HG02642 (cell line): ENCODE results near the gene QRICH1.

Experiments
- ATAC-seq: cut with Tn5 transposase; IDR thresholded peaks from one replicate; pipeline ENCODE4 v1.9.1; 2021; ENCODE audit warnings: mild to moderate bottlenecking; ENCODE audit not compliant: unreplicated experiment, poor library complexity

QRICH1 gene

DNA sequence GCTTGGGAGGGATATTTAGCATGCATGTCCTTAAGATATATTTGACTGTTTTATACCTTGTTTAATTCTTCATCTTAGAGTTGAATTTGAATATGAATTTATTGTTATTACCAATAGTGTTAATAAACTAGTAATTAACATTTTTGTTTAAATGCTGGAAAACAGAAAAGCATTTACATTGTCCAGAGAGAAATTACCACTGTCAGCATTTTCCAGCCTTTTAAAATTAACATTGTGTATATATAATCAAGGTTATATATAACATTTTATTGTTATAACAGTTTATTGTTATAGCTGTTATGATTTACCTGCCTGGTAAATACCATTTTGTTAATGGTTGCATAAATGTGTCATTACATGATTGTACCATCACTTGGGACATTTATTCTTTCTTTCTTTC is 111.9 kb downstream of the QRICH1 start:
- ATAC-seq, result no peak

DNA sequence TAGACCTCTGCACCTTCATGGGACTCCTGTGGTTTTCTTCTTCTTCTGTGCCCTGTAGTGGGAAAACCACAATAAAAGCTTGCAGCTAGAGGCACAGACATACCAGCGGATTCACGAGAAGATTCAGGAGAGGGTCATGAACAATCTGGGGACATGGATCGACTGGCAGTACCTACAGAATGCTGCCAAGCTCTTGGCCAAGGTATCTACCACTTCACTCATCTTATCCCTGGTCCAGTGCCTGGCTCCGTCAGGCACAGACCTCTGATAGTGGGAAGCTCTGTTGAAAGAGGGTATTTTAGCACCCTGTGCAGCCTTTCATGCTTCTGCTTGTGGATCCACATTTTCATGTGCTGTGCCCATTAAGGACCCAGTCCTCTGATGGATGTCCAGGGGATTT is 113.6 kb downstream of the QRICH1 start:
- no peak for ATAC-seq
